Stimulated activated CD4-positive, alpha-beta T cell treated with anti-CD3 and anti-CD28 coated beads, Interleukin-1b, Interleukin-23, amount 100 ng/mL, for 24 hours (primary cell): ENCODE data around the gene FOXF1.

ENCODE experiments used
- DNase-seq, 4 experiments: peaks; one replicate each; pipeline ENCODE4 v3.0.0-alpha.2; 2020; ENCODE audit warnings: low read depth in 4 of 4, low spot score in 1 of 4

FOXF1 gene

DNA sequence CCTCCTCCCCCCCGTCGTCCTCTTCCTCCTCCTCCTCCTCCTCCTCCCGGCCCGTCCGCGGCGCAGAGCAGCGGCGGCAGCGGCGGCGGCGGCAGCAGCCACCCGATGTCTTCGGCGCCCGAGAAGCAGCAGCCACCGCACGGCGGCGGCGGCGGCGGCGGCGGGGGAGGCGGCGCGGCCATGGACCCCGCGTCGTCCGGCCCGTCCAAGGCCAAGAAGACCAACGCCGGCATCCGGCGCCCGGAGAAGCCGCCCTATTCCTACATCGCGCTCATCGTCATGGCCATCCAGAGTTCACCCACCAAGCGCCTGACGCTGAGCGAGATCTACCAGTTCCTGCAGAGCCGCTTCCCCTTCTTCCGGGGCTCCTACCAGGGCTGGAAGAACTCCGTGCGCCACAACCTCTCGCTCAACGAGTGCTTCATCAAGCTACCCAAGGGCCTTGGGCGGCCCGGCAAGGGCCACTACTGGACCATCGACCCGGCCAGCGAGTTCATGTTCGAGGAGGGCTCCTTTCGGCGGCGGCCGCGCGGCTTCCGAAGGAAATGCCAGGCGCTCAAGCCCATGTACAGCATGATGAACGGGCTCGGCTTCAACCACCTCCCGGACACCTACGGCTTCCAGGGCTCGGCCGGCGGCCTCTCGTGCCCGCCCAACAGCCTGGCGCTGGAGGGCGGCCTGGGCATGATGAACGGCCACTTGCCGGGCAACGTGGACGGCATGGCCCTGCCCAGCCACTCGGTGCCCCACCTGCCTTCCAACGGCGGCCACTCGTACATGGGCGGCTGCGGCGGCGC is at the start of gene FOXF1:
Gene FOXF1, plus strand, starts transcription at position 63 of the 797 bp plus-strand sequence. Its CDS starts 43 bp downstream, at position 106.
- DNase-seq: no peak

DNA sequence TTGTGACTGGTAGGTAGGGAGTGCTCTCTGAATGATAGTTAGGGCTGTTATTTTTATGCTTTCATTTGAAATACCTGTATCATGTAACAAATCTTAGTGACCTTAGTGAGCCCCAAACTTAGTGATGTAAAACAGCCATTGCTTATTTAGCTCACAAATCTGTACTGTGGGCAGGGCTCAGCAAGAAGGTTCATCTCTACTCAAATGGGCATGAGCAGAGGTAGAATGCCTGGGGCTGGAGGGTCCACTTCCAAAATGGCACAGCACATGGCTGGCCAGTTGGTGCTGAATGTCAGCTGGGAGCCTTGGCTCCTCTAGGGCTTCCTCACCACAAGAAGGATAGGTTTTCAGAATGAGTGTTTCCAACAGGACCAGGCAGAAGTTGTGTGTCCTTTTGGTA is 49.3 kb upstream of the FOXF1 start:
- DNase-seq: no peak

DNA sequence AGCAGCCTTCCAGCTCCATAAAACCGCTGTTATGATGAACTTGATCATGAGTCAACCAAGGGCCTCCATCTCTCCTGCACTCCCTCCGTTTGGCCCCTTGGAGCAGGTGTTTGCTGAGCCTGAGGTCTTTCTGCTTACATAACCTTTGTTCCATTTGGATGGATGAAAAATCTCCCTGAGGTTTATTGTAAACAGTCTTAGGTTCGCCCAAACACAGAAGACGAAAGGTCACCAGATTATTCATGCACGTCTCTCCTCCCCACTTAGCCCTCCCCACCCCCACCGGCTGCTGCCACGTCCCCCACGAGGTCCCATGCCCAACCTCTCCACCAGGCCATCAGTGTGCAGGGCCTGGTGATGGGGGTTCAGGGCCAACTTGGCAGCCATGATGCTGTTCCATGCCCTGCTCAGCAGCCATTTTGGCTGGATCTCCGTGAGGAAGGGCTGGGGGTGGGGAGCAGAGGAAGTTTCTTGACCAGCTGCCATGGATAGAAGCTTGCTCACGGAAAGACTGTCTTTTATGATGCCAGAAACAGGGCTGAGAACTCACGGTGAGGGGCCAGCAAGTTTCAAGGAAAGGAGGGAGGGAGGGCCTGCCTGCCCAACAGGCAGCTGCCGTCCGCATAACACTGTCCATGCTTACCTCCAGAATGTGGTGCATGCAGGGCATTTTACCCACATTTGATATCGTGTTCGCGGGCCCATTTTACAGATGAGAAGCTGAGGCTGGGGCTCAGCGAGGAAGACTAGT is 47.8 kb upstream of the FOXF1 start:
- DNase-seq: no peak

DNA sequence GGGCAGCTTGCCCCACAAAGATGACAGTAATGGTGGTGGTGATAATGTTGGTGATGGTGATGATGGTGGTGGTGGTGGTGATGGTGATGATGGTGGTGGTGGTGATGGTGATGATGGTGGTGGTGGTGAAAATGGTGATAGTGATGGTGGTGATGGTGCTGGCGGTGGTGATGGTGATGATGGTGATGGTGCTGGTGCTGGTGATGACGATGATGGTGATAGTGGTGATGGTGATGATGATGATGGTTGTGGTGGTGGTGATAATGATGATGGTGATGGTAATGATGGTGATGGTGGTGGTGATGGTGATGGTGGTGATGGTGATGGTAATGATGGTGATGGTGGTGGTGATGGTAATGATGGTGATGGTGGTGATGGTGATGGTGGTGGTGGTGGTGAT is 46.3 kb upstream of the FOXF1 start:
- no peak for DNase-seq

DNA sequence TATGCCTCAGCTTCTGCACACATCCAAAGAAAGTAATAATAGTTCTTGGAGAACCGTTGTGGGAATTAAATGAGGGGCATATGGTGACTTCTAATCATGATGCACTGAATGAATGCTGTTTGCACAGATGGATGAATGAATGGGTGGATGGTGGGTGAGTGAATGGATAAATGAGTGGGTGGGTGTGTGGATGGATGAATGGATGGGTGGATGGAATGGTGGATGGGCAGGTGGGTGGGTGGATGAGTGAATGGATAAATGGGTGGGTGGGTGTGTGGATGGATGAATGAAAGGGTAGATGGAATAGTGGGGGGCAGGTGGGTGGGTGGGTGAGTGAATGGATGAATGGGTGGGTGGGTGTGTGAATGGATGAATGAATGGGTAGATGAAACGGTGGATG is 44.9 kb upstream of the FOXF1 start:
- no peak for DNase-seq

DNA sequence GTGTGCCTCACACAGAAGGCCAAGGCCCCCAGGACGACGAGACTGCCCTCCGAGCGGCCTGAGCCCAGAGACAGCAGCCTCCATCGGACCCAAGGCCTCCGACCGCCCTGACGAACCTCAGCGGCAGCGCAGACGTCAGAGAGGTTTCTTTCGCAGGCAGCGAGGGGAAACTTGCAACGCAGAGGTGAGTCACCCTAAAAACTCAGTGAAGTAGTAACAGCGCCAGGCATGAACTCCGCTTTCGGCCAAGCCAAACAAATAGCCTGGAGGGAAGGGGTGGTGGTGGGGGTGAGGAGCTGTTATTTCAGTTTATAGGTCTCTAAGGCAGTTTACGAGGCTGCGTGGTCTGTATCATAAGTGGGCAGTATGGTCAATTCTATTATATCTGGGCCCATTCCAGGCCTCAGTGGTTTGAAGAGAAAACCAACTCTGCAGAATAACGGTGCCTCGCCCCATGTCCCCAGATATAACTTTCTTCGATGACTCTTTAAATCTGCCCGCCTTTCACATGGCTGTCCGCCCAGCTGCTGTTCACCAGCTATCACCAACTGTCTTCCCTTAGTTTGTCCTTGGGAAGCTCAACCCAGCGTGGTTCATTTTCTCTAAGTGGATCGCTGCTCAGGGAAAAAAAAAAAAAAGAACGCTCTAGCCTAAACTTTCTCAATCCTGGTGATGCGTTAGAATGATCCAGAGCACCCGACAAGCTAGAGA is 43.5 kb upstream of the FOXF1 start:
- no peak for DNase-seq

DNA sequence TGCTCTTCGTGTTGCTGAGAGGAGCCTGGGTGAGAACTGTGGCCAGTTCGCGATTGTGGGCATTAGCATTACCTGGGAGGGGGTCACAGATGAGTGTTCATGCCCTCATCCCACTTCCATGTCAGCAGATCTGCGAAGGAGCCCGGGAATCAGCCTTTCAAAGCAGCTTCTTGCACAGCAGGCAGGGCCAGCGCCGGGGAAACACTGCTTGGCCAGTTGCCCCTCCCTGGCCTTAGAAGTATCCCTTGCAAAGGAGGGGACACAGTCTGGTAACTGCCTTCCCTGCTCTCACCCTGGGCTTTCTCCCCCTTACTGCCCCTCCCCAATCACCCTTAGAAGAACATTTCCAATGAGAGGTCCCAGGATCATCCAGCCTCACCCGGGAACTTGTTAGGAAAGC is 42.8 kb upstream of the FOXF1 start:
- DNase-seq: no peak

DNA sequence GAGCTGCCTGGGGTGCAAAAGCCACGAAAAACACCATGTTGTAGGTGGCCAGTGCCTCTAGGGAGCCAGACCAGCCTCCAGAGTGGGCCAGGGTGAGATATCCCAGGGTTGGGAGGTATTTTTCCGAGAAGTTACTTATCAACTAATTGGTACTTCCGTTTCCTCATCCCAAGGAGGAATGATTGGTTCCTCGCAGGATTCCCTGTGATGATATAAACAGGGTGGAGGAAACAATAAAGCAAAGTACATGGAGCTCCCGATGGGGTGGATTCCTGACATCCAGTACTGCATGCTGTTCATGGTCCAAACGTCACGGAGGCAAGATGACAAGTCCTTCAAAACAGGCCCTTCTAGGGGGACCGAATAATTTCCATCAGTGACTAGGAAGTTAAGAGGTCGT is 39.4 kb upstream of the FOXF1 start:
- DNase-seq: no peak

DNA sequence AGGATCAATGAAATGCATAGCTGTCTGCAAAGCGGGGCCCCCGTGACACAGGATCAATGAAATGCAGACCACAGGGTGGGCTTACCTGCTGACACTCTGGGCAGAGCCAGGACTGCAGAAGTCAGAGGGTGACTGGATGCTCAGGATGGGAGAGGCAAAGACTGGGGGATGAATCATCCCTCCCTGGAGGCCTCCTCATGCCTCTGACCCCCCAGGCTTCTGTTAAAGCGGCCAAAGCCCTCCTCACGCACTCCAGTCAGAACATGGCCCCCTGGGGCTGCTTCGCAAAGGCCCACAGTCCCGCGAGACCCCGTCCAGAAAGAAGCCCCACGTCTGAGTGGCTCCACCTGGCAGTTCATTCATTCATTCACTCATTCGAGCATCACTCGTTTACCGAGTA is 38.4 kb upstream of the FOXF1 start:
- DNase-seq: no peak

DNA sequence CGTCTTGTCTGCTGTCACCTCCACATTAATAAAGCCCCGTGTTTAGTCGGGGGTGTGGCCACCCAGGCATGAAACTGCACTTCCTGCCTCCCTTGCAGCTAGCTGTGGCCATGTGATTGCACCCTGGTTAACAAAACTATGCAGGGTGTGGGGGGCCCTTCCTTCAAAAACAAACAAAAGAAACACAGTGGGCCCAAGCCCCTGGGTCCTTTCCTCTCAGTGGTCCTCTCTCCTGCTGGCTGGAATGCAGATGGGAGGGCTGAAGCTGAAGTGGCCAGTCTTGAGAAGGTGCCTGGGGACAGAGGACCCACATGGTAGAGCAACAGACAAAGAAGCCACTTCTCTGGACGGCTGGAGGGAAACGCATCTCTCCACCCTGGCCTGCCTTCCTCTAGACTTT is 38.0 kb upstream of the FOXF1 start:
- DNase-seq: no peak

DNA sequence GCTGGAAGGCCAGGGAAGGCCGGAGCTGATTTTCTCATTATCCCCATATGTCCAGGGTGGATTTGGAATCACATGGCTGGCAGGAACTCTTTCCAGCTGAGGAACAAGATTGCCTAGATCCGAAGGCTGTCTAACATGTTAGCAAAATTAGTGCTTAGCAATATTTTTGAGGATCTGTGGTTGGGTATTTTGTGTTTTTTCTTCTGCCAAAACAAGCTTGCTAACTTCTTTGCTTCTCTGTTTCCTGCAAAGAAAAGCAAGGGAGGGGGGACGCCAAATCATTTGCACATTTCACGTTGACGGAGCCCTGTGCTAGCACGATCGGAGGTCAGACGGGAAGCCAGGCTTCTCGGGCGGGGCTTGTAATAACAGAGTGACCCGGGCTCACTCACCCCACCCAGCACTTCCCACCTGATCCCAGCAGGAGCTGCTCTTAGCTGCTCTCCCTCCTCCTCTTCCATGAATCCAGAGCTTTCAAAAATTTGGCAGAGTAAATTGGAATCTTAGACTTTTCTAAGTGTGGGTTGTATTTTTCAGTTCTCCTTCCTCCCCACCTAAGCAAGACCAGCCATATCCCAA is 33.3 kb upstream of the FOXF1 start:
- DNase-seq: no peak

DNA sequence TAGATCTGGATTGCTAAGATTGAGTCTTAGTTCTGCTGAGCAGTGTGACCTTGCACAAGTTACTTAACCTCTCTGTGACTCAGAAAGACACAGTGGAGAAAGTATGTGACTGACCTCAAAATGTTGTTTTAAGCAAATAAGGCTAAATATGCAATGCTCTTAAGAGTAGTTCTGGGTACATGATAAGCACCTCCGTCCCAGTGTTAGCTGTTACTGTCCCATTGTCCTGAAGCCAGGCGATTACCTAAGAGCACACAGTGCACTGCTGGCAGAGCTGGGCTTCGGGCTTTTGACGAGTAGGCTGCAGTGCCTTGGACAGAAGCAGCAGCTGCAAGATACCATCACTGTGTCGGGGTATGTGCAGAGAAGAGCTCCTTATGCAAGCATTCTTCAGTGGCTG is 32.7 kb upstream of the FOXF1 start:
- DNase-seq: no peak

DNA sequence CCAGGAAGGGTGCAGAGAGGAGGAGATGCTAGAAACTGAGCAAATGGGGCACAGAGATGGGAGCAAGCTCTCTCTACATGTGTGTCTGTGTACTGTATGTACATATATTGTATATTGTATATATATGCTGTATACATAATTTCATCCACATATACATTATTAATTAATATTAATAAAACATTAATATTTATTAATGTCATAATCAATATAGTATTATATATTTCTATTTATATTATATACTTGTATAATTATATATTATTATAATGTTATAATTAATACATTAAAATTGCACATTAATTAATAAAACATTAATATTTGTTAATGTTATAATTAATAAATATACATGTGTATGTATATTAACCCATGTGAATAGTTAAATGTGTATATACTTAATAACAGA is 31.5 kb upstream of the FOXF1 start:
- no peak for DNase-seq

DNA sequence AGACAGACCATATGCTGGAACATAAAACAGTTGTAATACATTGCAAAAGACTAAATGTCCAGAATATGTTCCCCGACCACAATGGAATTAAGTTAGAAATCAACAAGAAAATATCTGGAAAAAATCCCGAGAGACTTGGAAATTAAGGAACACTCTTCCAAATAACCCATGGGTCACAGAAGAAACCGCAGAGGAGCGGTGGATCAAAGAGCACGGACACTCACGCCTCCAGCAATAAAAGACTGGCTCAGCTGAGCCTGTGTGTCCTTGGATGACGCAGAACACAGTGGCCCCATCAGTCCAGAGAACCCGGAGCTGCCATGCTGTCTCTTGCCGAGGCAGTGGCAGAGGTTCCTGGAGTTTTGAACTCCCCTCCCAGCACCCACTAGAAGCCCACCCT is 30.9 kb upstream of the FOXF1 start:
- no peak for DNase-seq

DNA sequence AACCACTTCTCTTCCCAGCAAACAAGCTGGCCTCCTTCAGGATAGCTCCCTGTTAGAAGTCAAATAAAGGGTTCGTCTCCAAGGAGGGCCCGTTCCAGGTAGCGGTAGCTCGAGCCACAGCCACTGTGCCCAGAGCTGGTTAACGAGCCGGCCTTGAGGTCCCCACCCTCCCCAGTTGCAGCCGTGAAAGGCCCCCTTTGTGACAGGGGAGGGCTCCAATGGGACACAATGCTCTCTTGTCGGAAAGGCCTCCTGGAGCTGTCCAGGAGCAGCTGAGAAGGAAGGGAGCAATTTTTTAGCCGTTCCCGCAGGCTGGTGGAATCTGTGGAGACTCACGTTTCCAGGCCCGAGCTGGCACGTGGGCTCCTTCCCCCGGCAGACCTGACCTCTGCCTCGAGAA is 29.9 kb upstream of the FOXF1 start:
- DNase-seq: no peak

DNA sequence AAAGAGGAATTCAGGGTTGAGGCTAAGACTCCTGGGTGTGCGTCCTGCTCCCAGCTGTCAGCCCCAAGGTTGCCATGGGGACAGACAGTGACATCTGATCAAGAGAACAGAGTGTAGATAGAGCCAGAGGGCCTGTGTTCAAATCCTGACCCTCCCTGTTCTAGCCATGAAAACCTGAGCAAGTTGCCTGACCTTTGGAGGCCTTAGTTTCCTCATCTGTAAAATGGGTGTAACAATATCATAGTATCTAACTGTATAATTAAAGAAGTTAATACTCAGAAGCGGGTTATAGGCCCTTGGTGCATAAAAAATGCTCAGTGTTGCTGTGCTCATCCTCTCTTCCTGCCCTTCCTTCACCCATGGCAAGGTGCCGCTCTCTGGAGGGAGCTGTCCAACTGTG is 28.7 kb upstream of the FOXF1 start:
- no peak for DNase-seq

DNA sequence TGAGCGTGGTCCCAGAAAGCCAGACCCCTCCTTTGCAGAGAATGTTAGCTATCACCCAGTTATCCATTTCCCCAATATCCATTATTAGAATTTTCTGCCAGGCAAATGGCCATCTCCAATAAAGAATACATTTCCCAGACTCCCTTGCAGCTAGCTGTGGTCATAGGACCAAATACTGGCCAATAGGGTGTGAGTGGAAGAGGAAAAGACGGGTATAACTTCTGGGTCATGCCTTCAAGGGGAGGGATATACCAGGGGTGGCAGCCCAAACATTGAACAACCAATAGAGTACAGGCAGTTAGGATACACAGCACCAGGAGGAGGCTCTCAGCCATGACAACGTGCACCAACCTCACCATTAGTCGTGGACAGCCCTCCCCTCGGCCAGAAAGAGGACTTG is 26.1 kb upstream of the FOXF1 start:
- DNase-seq: no peak

DNA sequence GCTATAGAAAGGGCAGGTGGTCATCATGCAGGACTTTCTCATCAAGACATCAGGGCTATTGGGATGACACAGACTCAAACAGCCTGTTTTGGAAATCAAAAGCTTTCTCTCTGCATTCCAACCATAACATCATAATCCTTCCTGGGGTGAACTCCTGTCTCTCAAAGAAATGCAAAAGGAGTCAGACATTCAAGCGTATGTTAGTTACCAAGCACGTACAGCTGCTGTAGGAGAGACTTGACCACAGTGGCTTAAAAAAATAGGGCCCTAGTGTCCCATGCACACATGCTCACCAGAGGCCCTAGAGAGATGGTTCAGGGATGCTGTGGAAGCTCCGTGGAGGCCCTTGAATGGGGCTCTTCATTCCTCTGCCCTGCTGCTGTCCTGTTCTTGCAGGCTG is 24.6 kb upstream of the FOXF1 start:
- no peak for DNase-seq

DNA sequence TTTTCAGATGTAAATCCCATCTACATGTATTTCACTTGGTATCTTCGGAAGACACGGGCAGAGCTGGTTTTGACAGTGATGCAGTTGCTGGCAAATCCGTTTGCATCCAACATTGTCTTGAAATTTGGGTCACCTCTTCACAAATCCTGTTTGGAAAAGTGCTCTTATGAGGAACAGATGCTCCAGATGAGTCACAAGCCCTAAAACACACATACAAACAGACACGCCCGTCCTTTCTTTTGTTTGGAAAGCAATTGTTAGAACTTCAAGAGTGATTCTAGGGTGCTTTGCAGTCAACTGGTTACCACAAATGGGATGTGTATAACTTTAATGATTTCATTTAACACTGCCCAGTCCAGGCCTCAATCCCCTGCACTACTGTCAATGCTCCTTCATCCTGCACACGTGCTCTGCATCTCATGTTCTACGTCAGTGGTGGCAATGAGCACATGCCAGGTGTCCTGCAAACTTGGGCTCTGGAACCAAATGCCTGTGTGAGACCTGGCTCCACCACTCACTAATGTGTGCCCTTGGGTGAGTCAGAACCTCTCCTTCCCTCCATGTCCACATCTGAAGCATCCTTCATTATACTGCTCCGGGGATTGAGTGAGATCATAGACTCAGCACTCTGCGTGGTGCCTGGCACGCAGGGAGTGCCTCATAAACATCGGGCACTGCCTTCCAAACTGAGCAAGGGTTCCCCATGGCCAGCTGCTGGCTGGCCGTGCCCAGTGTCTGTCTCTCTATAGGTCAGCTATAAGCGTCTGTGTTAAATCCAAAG is 19.3 kb upstream of the FOXF1 start:
- no peak for DNase-seq

DNA sequence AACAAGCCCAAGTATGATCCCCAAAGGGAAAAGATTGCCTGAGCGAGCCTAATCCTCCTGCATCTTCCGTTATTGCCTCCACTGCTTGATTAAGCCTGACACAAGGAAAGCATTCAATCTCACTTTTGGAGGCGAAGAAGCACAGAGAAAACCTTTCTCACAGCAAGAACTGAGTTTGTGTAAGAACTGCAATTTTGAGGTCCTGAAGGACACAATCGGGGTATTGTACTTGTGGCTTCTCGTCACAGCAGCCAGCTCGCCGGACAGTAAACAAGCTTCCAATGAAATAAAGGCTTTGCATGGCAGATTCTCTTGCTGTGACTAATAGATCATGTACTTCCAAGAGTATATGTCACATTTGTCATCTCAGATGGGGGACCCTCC is 18.7 kb upstream of the FOXF1 start:
- no peak for DNase-seq
